Activated CD4-positive, alpha-beta T cell treated with anti-CD3 and anti-CD28 coated beads, Interleukin-2, amount 50 U/mL, for 16 hours (primary cell): ENCODE measurements around the gene SLC22A12.

Experiments
- DNase-seq: peaks from one replicate; pipeline ENCODE4 v3.0.0-alpha.2; 2020

SLC22A12 gene

GRCh38 chr11:64564419-64564818 is 26.6 kb upstream of the SLC22A12 start:
- DNase-seq, result no peak

GRCh38 chr11:64564947-64565889 is 25.8 kb upstream of the SLC22A12 start:
- DNase-seq, result no peak

- DNase-seq, result peak; percentile 48
Measured at GRCh38 chr11:64566042-64566914, 24.7 kb upstream of the SLC22A12 start.

- no peak for DNase-seq
Measured at GRCh38 chr11:64566915-64567891, 23.8 kb upstream of the SLC22A12 start.

GRCh38 chr11:64568041-64568571 is 22.9 kb upstream of the SLC22A12 start:
- no peak for DNase-seq

- no peak for DNase-seq
Measured at GRCh38 chr11:64568584-64569140, 22.4 kb upstream of the SLC22A12 start.

GRCh38 chr11:64569300-64569970 is 21.6 kb upstream of the SLC22A12 start:
- no peak for DNase-seq

GRCh38 chr11:64570341-64570740 is 20.7 kb upstream of the SLC22A12 start:
- DNase-seq, result no peak

GRCh38 chr11:64571050-64571409 is 20.0 kb upstream of the SLC22A12 start:
- no peak for DNase-seq

GRCh38 chr11:64571410-64572091 is 19.5 kb upstream of the SLC22A12 start:
- no peak for DNase-seq

GRCh38 chr11:64572143-64572542 is 18.9 kb upstream of the SLC22A12 start:
- no peak for DNase-seq

- no peak for DNase-seq
Measured at GRCh38 chr11:64577202-64577601, 13.8 kb upstream of the SLC22A12 start.

GRCh38 chr11:64580412-64580811 is 10.6 kb upstream of the SLC22A12 start:
- DNase-seq, result no peak

GRCh38 chr11:64581057-64581523 is 9.9 kb upstream of the SLC22A12 start:
- DNase-seq, result no peak

GRCh38 chr11:64582885-64583284 is 8.1 kb upstream of the SLC22A12 start:
- DNase-seq, result no peak

GRCh38 chr11:64583296-64584262 is 7.4 kb upstream of the SLC22A12 start:
- DNase-seq, result no peak

GRCh38 chr11:64585150-64585549 is 5.9 kb upstream of the SLC22A12 start:
- DNase-seq, result no peak

- DNase-seq, result no peak
Measured at GRCh38 chr11:64586366-64586765, 4.7 kb upstream of the SLC22A12 start.

- DNase-seq, result no peak
Measured at GRCh38 chr11:64588701-64589100, 2.3 kb upstream of the SLC22A12 start.
